ENCODE data around the gene KIF5C.

KIF5C gene

DNA sequence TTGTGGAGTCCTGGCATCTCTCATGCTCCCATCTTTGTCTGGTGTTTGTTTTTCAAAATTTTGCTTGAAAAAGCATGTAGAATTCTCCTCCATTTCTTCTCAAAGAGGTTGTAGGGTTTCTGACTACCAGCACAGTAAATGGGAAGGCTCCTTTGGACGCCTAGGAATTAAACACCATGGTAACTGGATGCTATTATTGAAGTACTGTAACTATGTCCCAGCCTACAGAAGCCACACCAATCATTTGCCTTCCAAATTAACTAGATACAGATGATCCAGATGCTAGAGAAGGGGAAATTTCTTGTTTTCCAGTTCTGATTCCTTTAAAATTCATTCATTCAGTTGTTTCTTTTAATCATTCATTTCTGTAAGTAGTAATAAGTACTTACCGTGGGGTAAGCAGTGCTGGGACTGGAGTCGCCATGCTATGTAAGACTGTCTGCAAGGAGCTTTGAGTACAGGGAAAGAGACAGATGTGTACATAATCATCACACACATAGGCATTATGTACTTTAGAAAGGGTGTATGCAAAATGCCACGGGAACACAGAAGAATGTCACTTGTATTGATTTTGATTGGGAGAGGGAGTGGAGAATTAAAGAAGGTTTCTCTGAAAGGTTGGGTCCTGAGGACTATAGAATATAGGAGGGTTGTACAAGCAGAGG lies 49.6 kb downstream of the KIF5C start:
- FAIRE-seq: no peak
- no peak for TF ChIP-seq POLR2A (IDR thresholded peaks at IDR 0.05; ENCODE audit: low read depth, low read length)
- DNase-seq (ENCODE audit: insufficient read length, low spot score): no peak

DNA sequence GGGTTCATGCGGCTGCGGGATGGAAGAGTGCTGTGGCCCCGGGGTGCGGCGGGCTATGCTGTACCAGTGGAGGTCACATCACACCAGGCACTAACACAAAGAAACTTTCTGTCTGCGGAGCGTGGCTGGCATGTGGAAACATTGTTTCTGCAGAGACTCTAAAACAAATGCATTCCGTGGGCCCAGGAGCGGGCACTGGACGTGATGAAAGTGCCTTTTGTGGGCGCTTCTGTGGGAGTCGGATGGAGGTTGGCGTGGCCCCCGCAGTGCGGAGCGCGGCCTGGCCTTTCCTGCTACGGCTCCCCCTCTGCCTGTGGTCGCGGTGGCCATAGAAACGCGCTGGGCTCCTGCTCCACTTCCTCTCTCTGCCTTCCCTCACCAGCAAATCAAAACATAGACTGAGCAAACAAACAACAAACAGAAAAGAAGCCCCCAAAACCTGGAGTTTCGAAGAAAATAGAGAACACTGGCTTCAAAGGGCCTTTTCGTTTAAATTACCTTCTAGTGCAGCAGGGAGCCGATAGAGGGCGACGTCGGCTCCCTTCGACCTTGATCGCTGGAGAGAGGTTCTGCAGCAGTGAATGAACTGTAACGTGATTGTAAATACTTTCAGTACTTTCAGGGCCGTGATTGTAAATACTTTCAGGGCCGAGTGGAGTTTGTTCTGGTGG lies 51.4 kb downstream of the KIF5C start:
- DNase-seq (ENCODE audit: insufficient read length, low spot score) (no peak), FAIRE-seq (no peak)
- no peak for TF ChIP-seq POLR2A (IDR thresholded peaks at IDR 0.05; ENCODE audit: low read depth, low read length)

DNA sequence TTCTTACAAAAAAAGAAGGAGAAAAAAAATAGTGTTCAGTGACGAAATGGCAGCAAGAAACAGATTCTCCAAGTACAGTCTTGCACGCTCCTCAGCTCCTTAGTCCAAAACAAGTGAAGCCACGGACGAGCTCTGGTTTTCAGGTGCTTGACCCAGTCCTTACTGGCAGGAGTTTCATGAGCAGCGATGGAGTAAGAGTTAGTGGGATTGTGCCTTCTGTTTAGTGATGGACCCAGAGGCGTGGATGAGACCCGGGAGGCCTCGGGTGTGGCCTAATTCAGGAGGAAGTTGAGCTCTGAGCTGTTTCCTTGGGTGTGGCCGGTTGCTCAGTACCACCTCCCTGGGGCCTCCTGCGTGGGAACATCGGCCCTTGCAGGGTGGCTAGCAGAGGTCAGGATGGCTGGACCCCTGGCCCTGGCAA lies 52.0 kb downstream of the KIF5C start:
- no peak for TF ChIP-seq POLR2A (IDR thresholded peaks at IDR 0.05; ENCODE audit: low read depth, low read length)
- FAIRE-seq (no peak), DNase-seq (ENCODE audit: insufficient read length, low spot score) (no peak)

DNA sequence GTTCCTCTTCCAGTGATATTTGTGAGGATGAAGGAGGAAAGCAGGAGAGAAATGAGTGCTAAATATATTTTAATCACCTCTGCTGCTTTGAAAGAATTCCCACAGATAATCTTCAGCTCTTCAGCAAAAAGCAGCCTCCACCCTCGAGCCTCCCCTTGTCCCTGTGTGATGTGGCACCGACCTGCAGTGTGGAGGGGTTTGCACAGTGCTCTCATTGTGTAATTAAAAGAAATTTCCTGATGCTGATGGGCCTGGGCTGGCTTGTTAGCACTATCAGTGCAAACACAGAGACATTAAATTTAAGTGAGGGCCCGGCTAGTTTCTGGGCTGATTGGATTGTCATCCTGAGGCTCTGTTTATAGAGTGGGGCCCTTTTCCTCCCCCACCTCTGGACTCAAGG lies 53.4 kb downstream of the KIF5C start:
- DNase-seq (ENCODE audit: insufficient read length, low spot score): no peak
- no peak for FAIRE-seq
- no peak for TF ChIP-seq POLR2A (IDR thresholded peaks at IDR 0.05; ENCODE audit: low read depth, low read length)

DNA sequence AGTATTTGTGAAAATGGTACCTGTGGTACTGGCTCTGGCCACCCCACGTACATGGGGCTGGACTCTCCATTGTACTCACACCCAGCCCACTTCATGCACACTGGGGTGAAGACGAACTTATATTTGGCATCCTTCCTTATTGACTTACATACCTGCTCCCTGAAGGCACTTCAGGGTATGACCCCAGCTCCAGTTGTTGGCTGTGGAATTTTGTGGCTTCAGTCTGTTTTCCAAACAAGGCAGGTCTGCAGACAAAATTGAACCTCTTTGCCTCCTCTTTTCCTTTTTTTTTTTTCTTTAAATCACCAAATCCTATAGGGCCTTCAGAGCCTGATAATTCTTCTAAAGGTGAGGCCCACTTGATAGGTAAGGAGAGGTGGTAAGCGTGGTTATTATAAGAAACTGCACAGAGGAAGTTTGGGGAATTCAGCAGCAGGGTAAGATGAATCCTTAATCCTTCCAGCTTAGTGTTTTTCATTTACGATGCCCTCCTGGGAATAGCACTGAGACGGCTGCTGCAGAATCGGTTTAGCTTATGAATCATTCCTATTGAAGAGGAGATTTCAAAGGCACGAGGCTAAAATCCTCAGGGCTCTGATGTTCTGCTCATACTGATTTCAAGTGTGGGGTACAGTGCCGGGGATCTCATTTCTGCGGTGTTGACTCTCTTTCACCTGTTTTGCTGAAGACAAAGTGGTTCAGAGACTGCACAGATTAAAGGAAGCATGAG lies 55.2 kb downstream of the KIF5C start:
- FAIRE-seq (no peak), DNase-seq (ENCODE audit: insufficient read length, low spot score) (no peak)
- no peak for TF ChIP-seq POLR2A (IDR thresholded peaks at IDR 0.05; ENCODE audit: low read depth, low read length)

DNA sequence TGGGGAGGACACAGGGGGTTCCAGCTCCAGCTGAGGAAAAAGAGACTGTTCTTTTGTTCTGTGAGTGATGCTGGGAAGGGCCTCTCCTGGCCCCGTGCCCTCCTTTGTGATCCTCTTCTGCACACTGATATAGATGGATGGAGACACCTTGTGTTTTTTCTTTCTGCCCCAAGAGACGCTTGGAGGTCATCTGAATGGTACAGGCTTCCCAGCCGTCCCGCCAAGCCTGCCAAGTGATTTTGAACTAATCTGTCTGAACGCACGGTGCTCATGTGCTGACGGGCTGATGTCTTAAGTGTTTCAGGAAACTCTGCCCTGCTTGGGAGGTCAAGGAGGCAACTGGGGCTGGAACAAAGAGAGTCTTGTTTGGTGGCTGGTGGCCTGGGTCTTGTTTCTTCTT lies 57.5 kb downstream of the KIF5C start:
- FAIRE-seq (no peak), DNase-seq (ENCODE audit: insufficient read length, low spot score) (no peak)
- TF ChIP-seq POLR2A (IDR thresholded peaks at IDR 0.05; ENCODE audit: low read depth, low read length): no peak

DNA sequence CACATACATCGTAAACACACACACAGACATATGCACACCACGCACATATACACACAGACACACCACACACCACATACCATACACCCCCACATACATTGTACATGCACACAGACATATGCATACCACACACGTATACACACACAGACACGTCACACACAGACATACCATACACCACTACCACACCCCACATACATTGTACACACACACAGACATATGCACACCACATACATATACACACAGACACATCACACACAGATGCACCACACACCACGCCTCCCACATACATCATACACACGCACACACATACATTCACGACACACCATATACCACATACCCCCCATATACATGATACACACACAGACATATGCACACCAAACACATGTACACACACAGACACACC lies 58.4 kb downstream of the KIF5C start:
- DNase-seq (ENCODE audit: insufficient read length, low spot score): no peak
- no peak for FAIRE-seq
- no peak for TF ChIP-seq POLR2A (IDR thresholded peaks at IDR 0.05; ENCODE audit: low read depth, low read length)

DNA sequence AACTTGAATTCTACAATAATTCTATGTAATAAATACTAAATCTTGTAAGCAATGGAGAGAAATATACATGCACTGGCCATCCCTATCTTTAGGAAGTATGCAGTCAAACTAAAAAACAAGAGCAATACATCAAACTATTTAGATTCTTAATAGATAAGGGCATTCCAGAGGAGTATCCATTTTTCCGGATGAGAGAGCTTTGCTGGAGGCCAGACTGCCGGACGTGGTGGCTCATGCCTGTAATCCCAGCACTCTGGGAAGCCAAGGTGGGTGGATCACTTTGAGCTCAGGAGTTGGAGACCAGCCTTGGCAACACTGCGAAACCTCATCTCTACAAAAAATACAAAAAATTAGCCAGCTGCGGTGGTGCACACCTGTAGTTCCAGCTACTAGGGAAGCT lies 60.8 kb downstream of the KIF5C start:
- DNase-seq (ENCODE audit: insufficient read length, low spot score): no peak
- TF ChIP-seq POLR2A (IDR thresholded peaks at IDR 0.05; ENCODE audit: low read depth, low read length): no peak
- FAIRE-seq: no peak

DNA sequence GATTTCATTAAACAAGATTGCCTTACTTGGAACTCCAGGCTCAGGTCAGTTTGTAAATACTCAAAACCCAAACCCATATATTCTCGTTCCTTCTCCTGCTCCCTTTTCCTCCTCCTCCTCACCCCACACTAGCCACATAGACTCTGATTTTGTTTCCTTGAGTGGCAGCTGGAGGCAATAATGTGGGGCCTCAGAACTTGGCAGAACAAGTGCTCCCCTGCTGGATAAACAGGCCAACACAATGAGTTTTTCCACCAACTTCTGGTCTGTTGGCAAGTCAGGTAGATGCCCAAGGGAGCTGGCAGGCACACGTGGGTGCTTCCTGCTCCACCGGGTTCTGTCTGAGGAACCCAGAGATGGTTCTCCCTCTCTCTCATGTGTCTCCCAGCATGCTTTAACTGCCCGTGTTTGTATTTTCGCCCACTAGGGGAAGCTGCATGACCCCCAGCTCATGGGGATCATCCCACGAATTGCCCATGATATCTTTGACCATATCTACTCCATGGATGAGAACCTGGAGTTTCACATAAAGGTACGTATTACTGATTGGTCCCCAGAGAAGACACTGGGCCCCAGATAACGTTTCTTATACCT lies 61.9 kb downstream of the KIF5C start:
- no peak for TF ChIP-seq POLR2A (IDR thresholded peaks at IDR 0.05; ENCODE audit: low read depth, low read length)
- FAIRE-seq (no peak), DNase-seq (ENCODE audit: insufficient read length, low spot score) (no peak)

DNA sequence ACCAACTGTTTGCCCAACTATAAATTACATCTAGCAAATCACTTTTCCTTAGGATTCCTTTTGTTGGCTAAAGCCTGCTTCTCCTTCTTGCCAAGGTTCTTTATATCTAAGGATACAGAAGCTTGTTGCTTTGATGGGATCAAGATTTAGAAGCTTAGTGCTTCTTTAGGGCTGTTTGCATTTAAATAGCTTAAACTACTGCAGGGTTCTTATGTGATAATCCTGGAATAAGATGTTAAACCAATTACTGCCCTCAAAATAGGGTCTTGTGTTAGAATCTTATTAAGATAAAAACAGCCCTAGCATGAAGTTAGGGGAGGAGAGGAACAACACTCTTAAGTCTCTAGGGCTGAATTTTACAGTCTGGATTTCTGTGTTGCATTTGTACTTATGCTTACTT lies 64.2 kb downstream of the KIF5C start:
- DNase-seq (ENCODE audit: insufficient read length, low spot score) (no peak), FAIRE-seq (no peak)
- TF ChIP-seq POLR2A (IDR thresholded peaks at IDR 0.05; ENCODE audit: low read depth, low read length): no peak

DNA sequence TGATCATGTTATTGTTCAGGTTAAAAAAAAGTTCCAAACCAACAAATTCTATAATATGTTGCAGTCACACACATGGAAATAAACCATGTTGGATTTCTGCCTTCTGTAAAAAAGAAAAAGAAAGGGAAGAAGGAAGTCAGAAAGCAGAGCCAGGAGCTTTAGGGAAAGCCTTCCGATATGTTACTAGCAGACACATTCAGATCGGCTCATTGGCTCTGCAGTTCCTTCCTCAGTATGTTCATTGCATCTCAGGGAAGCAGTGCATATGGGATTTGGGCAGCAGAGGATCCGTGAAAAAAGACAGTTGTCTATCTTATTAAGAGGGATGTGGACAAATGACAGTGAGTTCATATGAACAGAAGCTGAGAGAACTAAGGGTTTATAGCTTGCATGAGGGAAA lies 68.1 kb downstream of the KIF5C start:
- no peak for TF ChIP-seq POLR2A (IDR thresholded peaks at IDR 0.05; ENCODE audit: low read depth, low read length)
- DNase-seq (ENCODE audit: insufficient read length, low spot score) (no peak), FAIRE-seq (no peak)

DNA sequence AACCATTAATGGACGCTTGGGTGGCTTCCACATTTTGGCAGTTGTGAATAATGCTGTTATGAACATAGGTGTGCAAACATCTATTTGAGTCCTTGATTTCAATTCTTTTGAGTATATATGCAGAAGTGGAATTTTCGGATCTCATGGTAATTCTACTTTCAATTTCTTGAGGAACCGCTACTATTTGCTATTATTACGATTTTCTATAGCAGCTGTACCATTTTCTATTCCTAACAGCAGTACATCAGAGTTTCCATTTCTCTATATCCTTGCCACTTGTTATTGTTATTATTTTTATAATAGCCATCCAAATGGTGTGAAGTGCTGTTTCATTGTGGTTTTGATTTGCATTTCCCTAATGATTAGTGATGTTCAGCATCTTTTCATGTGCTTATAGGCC lies 69.5 kb downstream of the KIF5C start:
- DNase-seq (ENCODE audit: insufficient read length, low spot score) (no peak), FAIRE-seq (no peak)
- TF ChIP-seq POLR2A (IDR thresholded peaks at IDR 0.05; ENCODE audit: low read depth, low read length): no peak

DNA sequence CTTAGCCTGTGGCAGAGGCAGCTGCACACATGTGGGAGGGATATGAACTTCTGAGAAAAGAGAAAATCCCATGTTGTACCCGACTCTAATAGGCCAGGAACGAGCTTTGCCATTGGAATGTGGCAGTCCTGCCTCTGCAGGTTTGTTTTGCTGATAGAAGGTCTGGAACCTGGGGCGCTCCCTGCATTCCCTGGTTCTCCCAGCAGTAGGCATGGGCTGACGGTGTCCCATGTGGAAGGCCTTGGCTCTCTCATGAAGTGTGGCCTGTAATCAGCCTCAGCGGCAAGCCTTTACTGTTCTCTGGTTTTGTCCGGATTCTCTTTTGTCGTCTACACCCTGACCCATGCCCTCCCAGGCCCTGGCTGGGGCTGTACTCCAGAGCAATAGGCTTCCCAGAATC lies 72.3 kb downstream of the KIF5C start:
- no peak for FAIRE-seq
- no peak for DNase-seq (ENCODE audit: insufficient read length, low spot score)
- TF ChIP-seq POLR2A (IDR thresholded peaks at IDR 0.05; ENCODE audit: low read depth, low read length): no peak

DNA sequence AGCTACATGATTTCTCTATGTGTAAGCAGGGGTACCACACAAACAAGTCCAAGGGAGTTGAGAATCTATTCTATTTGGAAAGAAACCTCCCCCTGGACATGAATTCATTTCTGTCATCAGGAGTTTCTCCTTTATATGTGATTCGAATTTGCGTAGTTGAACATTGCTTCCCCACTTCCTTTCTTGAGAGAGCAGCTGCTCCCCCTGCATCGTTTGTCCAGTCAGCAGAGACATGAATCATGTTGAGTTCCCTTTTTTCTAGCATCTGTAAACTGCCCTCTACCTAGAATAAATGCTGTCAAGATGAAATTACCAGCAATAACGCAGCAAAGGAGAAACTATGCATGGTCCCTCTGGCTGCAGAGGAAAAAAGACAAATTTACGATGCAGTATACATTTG lies 73.8 kb downstream of the KIF5C start:
- DNase-seq (ENCODE audit: insufficient read length, low spot score): no peak
- no peak for TF ChIP-seq POLR2A (IDR thresholded peaks at IDR 0.05; ENCODE audit: low read depth, low read length)
- no peak for FAIRE-seq
